B cell (primary cell): ENCODE data around the gene SLC7A7.

Source experiments
- EZH2 ChIP-seq: IDR thresholded peaks from 2 replicates; pipeline ENCODE4 v1.6.1; 2012; ENCODE audit warnings: borderline replicate concordance, low read depth, mild to moderate bottlenecking, moderate library complexity, low read length; ENCODE audit not compliant: insufficient read depth, poor library complexity, severe bottlenecking
- TF ChIP-seq, protein P1 (sequence below): fragments of 200-600 bp; IDR thresholded peaks from one replicate; pipeline ENCODE4 v1.8.0; 2022; ENCODE audit warnings: antibody characterized with exemption, mild to moderate bottlenecking

DNA sequence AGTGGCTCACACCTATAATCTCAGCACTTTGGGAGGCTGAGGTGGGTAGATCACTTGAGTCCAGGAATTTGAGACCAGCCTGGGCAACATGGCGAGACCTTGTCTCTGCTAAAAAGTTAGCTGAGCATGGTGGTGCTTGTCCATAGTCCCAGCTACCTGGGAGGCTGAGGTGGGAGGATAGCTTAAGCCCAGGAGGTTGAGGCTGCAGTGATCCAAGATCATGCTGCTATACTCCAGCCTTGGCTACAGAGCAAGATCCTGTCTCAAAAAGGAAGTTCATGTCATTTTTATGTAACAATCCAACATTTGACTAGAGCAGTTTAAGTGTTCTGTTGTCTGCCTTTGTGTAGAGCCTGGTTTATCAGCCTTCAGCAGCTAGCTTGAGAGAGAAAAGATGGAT lies 42.5 kb downstream of the SLC7A7 start:
- TF ChIP-seq, protein P1, sequence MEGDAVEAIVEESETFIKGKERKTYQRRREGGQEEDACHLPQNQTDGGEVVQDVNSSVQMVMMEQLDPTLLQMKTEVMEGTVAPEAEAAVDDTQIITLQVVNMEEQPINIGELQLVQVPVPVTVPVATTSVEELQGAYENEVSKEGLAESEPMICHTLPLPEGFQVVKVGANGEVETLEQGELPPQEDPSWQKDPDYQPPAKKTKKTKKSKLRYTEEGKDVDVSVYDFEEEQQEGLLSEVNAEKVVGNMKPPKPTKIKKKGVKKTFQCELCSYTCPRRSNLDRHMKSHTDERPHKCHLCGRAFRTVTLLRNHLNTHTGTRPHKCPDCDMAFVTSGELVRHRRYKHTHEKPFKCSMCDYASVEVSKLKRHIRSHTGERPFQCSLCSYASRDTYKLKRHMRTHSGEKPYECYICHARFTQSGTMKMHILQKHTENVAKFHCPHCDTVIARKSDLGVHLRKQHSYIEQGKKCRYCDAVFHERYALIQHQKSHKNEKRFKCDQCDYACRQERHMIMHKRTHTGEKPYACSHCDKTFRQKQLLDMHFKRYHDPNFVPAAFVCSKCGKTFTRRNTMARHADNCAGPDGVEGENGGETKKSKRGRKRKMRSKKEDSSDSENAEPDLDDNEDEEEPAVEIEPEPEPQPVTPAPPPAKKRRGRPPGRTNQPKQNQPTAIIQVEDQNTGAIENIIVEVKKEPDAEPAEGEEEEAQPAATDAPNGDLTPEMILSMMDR: no peak
- TF ChIP-seq EZH2: no peak
